H1 (cell line): ENCODE results near the gene SRRM3. TPM values are rescaled to one million over a fixed set of nuclear protein-coding genes. Genes with fewer than 3 reads are reported as not detected.

Source experiments
- BACH1 ChIP-seq: IDR thresholded peaks from 2 replicates; pipeline ENCODE4 v1.6.1; 2012; ENCODE audit warnings: low read length, improper control_type of control experiment
- HDAC2 ChIP-seq, 2 experiments: fragments of 300-600 bp in 1 of 2; sonication (generic) in 1 of 2; IDR thresholded peaks; 2 replicates each; pipeline ENCODE4 v1.6.1; 2011 to 2012; ENCODE audit warnings: low read depth in 2 of 2, low read length in 2 of 2, mild to moderate bottlenecking in 2 of 2, moderate library complexity in 2 of 2, borderline replicate concordance in 1 of 2, inconsistent platforms in 1 of 2
- ZNF274 ChIP-seq: IDR thresholded peaks from 2 replicates; pipeline ENCODE4 v1.7.0; 2012; ENCODE audit warnings: low read length, borderline replicate concordance; ENCODE audit errors: extremely low read depth
- polyA plus RNA-seq, 7 experiments: library from polyadenylated mRNA; depleted of rRNA in 3 of 7; stranded (reverse) in 5 of 7; unstranded in 2 of 7; fragments of >200 nt in 5 of 7; fragments of 200-250 nt in 2 of 7; gene quantifications; 1 replicate in 5 of 7; 2 replicates in 1 of 7; 4 replicates in 1 of 7; pipeline versions ENCODE4 v1.2.1 to v1.2.3, GENCODE V29; 2011 to 2013; ENCODE audit warnings: missing spikeins in 2 of 7, mixed read lengths in 2 of 7
- total RNA-seq: library from RNA; stranded (reverse); fragmentation: NEBNext Ultra II Directional; extraction: Animal tissue kit (Norgen Biotek cat#: 25700); gene quantifications from 2 replicates; pipeline ENCODE4 v1.2.1, GENCODE V29; 2021

Gene SRRM3
- total and polyA plus RNA-seq, 2 of the 8 experiments (the other 6 are each of a cell fraction or from before 2014, with no cell fraction given) = 10.4 to 17.4 TPM

DNA sequence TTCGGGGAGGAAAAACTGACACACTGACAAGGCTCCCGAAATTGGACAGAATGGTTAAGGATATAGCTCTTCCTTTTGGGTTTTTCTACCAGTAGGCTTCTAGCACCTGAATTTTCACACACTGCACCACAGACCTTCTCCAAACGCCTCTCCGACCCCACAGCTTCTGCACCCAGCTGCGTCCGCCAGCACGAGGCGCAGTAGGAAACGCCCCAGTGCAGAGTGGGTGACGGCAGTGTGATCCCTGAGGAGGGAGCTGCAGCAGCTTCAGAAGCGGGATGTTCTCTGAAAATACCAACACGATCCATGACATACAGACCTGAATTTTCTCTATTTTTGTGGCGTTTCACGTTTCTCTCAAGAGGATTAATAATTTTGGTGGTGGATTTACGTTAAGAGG lies 126.7 kb downstream of the SRRM3 start (continued):
- TF ChIP-seq HDAC2 (IDR thresholded peaks at IDR 0.05; ENCODE audit: borderline replicate concordance in 1 of 2, low read depth in 2 of 2, low read length in 2 of 2) (no peak), ZNF274 (no peak), BACH1 (no peak)
